NCI-H2171 treated with DMSO at 0.1 percent for 48 hours (cell line): ENCODE data around the gene NOSIP.
A peak's percentile ranks its signal among the peaks of the same experiment; 100 is the strongest.

Source experiments
- DNase-seq: peaks from one replicate; lab custom pipeline; 2025; lab: John Stamatoyannopoulos, UW

Gene NOSIP

GRCh38 chr19:49594993-49595818, 14.8 kb upstream of the NOSIP start:
- no peak for DNase-seq

DNA sequence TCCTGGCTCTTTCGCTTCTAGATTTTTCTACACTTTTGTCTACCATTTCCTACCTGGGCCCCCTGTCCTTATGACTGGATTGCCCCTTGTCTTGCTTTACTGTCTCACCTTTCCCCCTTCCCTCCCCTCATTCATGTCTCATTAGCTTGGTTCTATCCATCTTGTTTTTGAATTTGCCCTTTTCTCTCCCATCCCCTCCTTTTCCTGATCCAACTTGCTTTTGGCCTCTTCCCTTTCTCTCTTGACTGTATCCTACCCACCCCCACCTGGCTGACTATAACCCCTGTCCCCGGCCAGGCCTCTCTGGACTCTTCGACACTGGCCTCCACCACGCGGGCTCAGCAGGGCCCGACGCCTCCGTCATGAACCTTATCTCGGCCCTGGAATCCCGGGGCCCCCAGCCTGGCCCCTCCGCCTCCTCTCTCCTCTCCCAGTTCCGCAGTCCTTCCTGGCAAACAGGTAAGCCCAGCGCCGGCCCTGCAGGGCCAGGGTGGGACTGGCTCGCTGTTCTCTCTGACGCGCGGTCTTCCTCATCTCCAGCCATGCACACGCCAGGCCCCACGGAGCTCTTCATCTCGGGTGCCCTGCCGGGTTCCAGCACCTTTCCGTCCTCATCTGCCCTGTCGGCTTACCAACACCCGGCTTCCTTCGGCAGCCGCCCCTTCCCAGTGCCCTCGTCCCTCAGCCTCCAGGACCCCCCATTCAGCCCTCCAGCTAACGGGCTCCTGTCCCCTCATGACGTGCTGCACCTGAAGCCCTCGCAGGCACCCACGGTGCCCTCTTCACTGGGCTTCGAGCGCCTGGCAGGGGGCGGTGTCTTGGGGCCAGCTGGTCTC, 14.0 kb upstream of the NOSIP start:
- no peak for DNase-seq

DNA sequence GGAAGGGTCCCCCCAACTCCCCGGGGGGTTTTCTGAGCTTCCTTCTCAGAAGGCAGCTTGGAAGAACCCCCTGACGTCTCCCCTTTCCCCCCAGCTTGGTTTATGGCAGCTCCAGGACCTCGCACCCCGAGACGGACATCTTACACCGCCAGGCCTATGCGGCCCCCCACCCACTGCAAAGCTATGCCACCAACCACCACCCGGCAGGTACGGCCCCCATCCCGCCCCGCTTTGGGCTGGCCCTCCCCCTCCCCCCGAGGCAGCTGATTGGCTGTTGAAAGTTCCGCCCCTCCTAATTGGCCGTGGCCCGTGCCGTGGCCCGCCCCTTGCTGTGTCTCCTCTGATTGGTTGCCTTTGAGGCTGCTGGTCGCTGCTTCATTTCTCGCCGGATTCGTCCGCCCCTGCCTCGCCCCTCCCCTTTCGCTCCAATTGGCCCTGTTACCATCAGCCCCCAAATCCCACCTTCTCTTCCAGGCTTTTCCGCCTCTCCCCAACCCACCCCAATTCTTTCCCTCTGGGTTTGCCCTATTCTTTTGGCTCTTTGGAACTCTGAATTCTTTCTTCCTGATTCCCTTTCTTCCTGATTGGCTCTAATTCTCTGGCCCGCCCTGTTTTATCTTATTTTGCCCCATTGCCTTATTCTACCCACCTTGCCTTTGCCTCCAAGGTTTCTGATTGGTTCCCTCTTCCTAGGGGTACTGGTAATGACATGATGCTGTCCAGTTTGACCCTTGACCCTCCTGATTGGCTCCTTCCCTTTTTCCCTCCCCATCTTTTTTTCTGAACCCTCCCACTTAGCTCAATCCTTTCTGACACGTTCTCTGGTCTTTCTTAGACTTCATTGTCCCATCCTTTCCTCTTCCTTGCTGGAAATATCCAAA, 13.1 kb upstream of the NOSIP start:
- DNase-seq: peak; percentile 91

DNA sequence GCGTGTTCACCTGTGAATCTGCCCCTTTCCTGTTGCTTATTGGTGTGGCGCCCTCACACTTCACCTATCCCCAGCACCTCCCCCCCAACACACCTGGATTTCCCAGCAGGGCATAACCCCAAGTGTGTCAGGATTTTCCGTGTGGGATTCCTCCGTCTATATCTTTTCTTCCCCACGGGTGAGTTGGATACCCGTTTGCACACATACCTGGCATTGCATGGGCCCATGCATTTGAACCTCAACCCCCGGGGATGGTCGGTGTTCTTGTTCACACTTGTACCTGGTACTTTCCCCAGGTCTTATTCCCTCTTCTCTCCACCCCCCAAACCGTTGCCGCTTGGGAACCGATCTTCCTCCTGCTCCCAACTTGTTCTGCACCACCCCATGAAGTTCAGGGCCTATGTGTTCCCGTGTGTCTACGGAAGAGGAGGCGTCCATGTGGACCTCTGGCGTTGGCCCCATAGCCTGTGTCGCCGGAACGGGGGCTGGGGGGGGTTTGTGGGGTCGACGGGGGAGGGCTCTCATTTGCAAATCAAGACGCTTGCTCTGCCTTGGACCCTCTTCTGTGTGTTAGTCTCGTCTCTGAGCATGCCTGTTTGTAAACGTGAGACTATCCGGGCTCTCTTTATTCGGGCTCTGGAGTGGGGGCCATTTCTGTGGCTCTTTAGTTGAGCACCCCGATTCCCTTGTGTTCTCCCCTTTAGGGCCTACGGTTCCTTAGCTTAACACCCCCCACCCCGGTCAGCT, 12.3 kb upstream of the NOSIP start:
- DNase-seq: peak; percentile 56

GRCh38 chr19:49591731-49592485, 11.6 kb upstream of the NOSIP start:
- DNase-seq: peak; percentile 56

- peak; percentile 80 for DNase-seq
Observed at GRCh38 chr19:49590971-49591730, 10.8 kb upstream of the NOSIP start, which contains the start of gene PRR12. PRR12 (plus strand) TSS chr19:49591182; CDS start chr19:49591655, 473 bp downstream.

DNA sequence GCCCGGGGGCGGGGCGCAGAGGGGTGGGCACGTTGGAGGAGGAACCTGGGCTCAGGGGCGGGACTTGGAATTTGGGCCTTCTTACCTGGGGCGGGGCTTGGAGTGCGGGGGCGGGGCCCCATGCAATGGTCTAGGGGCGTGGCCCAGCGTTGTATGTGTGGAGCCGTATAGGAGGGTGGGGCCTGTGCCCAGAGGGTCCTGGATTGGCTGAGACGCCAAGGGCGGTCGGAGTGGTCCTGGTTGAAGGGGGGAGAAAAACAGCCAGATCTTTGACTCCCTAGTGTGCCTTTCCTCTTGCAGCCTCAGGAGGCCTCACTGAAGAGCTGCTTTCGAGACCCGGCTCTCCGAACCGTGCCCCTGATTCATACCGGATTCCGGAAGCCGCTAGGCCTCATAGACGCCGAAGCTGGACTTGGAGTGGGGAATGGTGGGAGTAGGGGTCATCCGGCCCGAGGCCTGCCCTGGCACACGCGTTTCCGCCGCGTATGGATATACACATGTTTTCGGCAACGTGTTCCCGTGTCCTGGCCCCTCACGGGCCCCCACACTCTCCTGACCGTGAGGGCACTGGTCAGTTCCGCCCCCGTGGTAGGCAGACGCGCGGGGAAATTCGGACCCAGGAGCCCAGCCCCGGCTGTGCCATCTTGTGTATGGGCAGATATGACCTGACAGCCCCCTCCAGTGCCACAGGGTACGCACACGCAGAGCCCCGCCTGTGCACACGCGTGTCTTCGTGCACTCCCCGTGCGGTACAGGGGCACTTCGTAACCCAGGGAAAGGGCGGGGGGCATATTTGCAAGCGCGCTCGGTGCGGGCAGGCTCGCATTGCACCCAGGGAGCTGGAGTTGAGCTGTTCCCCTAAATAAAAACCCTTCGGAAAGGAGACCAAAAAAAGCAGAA, 10.0 kb upstream of the NOSIP start:
- peak; percentile 98 for DNase-seq

- peak; percentile 69 for DNase-seq
Observed at GRCh38 chr19:49589502-49589905, 9.1 kb upstream of the NOSIP start.

GRCh38 chr19:49588365-49589122, 8.2 kb upstream of the NOSIP start:
- no peak for DNase-seq

DNA sequence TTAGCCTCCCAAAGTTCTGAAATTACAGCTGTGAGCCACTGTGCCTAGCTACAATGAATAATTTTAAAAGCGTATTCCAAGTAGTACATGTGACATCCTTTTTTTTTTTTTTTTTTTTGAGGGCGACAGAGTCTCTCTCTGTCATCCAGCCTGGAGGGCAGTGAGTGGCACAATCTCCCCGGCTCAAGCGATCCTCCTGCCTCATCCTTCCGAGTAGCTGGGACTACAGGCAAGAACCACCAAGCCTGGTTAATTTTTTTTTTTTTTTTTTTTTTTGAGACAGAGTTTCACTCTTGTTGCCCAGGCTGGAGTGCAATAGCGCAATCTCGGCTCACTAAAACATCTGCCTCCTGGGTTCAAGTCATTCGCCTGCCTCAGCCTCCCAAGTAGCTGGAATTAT, 6.9 kb upstream of the NOSIP start:
- DNase-seq: no peak

GRCh38 chr19:49585023-49585422, 4.7 kb upstream of the NOSIP start:
- no peak for DNase-seq

GRCh38 chr19:49583239-49583638, 2.9 kb upstream of the NOSIP start:
- DNase-seq: no peak

- DNase-seq: no peak
Observed at GRCh38 chr19:49581007-49581508, 702 bp upstream of the NOSIP start, which contains the start of gene PRRG2. PRRG2 (plus strand) TSS chr19:49581316; CDS start chr19:49583220, 1,904 bp downstream.

DNA sequence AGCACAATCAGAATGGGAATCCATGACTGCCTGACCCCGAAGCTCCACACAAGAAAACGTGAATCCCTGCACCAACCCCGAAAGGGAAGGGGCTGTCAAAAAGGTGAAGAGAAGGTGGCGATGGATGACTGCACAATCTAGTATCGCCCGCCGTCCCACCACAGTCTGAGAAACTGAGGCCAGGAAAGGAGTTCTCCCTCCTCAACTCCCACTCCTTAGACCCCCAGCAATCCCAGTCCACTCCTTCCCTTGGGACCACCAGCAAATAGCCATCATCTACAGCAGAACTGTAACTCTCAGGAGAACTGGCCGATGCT, 451 bp downstream of the NOSIP start:
- DNase-seq: no peak

GRCh38 chr19:49579193-49579592, 1.2 kb downstream of the NOSIP start:
- DNase-seq: no peak

- DNase-seq: no peak
Observed at GRCh38 chr19:49574206-49574755, 6.1 kb downstream of the NOSIP start.

GRCh38 chr19:49573425-49573824, 6.9 kb downstream of the NOSIP start:
- no peak for DNase-seq

- no peak for DNase-seq
Observed at GRCh38 chr19:49573009-49573408, 7.3 kb downstream of the NOSIP start.
